IPS-15b (cell line): ENCODE data around the gene RELT.

Experiments
- H3K27me3 ChIP-seq: one replicate; pipeline ENCODE4 v1.6.1; 2013; ENCODE audit warnings: low read length; ENCODE audit not compliant: control insufficient read depth, insufficient read depth
- H3K36me3 ChIP-seq: one replicate; pipeline ENCODE4 v1.6.1; 2013; ENCODE audit warnings: low read length; ENCODE audit not compliant: control insufficient read depth, insufficient read depth
- H3K4me1 ChIP-seq: one replicate; pipeline ENCODE4 v1.6.1; 2013; ENCODE audit warnings: mild to moderate bottlenecking, low read length; ENCODE audit not compliant: control insufficient read depth, insufficient read depth
- H3K4me3 ChIP-seq: one replicate; pipeline ENCODE4 v1.5.1; 2013; ENCODE audit warnings: low read depth, low read length
- H3K9ac ChIP-seq: one replicate; pipeline ENCODE4 v1.6.1; 2013; ENCODE audit warnings: low read depth, mild to moderate bottlenecking, low read length
- H3K9me3 ChIP-seq: one replicate; pipeline ENCODE4 v1.6.1; 2013; ENCODE audit warnings: mild to moderate bottlenecking, low read length; ENCODE audit not compliant: control insufficient read depth, insufficient read depth

RELT gene, protein sequence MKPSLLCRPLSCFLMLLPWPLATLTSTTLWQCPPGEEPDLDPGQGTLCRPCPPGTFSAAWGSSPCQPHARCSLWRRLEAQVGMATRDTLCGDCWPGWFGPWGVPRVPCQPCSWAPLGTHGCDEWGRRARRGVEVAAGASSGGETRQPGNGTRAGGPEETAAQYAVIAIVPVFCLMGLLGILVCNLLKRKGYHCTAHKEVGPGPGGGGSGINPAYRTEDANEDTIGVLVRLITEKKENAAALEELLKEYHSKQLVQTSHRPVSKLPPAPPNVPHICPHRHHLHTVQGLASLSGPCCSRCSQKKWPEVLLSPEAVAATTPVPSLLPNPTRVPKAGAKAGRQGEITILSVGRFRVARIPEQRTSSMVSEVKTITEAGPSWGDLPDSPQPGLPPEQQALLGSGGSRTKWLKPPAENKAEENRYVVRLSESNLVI

DNA sequence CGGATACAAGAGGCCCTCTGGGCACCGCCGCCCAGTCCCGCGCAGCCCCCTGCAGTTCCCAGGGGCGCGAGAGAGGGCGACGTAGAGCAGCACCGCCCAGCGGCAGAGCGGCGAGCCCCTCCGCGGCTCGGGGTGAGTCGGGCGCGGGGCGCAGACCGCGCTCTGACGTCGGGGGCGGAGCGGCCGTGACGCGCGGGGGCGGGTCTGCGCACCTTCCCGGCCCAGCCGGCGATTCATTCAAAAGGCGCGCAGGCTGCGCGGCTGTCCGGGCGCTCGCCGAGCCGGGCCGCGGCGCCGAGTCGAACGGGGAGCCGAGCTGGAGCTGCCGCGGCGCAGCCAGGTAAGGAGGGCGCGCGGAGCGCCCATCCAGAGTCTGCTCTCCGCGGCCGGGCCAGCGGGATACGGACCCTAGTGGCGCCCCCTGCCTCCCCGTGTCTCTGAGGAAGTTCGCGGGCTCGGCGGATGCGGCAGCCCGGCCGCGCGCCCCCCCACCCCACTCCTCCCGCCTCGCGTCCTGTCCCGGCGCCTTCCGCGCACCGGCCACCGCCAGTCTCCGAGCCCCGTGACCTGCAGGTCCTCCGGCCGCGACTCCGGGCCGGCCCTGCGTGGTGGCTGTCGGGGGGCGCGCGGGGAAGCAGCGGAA, at the start of gene RELT:
Gene RELT (plus strand): TSS at position 240 of the 643 bp plus-strand sequence. CDS start 12,738 bp downstream, outside the sequence.
- Histone ChIP-seq H3K27me3 (peaks cover 2% of the 10 kb centered on the region), H3K4me3 (peak within 1 kb of the TSS; percentile 79), H3K4me1 (peaks cover 7% of the 10 kb centered on the region), H3K9ac (peak within 1 kb of the TSS; percentile 70), H3K9me3 (no peaks in the 10 kb centered on the region), H3K36me3 (no peaks in the 10 kb centered on the region)

- H3K9me3 ChIP-seq = no peaks in the 10 kb centered on the region
- no peak overlapping the region for H3K4me3 ChIP-seq
- peaks cover 19% of the 10 kb centered on the region for H3K27me3 ChIP-seq
- no peak overlapping the region for H3K9ac ChIP-seq
- peaks cover 4% of the 10 kb centered on the region for H3K36me3 ChIP-seq
- H3K4me1 ChIP-seq = peaks cover 26% of the 10 kb centered on the region
Measured at GRCh38 chr11:73326929-73327811, 49.0 kb upstream of the RELT start.

GRCh38 chr11:73327812-73328364, 48.3 kb upstream of the RELT start:
- H3K4me3 ChIP-seq = no peak overlapping the region
- peaks cover 4% of the 10 kb centered on the region for H3K36me3 ChIP-seq
- H3K27me3 ChIP-seq = peaks cover 16% of the 10 kb centered on the region
- no peaks in the 10 kb centered on the region for H3K9me3 ChIP-seq
- H3K9ac ChIP-seq = no peak overlapping the region
- peaks cover 24% of the 10 kb centered on the region for H3K4me1 ChIP-seq

- peaks cover 38% of the 10 kb centered on the region for H3K27me3 ChIP-seq
- no peaks in the 10 kb centered on the region for H3K9me3 ChIP-seq
- H3K4me1 ChIP-seq = peaks cover 19% of the 10 kb centered on the region
- H3K9ac ChIP-seq = no peak overlapping the region
- peaks cover 2% of the 10 kb centered on the region for H3K36me3 ChIP-seq
- H3K4me3 ChIP-seq = no peak overlapping the region
Measured at GRCh38 chr11:73330569-73331093, 45.6 kb upstream of the RELT start.

GRCh38 chr11:73331138-73331916, 44.9 kb upstream of the RELT start:
- no peaks in the 10 kb centered on the region for H3K36me3 ChIP-seq
- peaks cover 19% of the 10 kb centered on the region for H3K4me1 ChIP-seq
- H3K9ac ChIP-seq = no peak overlapping the region
- H3K27me3 ChIP-seq = peaks cover 38% of the 10 kb centered on the region
- H3K9me3 ChIP-seq = no peaks in the 10 kb centered on the region
- peak overlapping the region; percentile 18 for H3K4me3 ChIP-seq

- no peak overlapping the region for H3K9ac ChIP-seq
- H3K4me3 ChIP-seq = no peak overlapping the region
- peaks cover 19% of the 10 kb centered on the region for H3K4me1 ChIP-seq
- no peaks in the 10 kb centered on the region for H3K36me3 ChIP-seq
- peaks cover 35% of the 10 kb centered on the region for H3K27me3 ChIP-seq
- H3K9me3 ChIP-seq = no peaks in the 10 kb centered on the region
Measured at GRCh38 chr11:73333173-73333572, 43.0 kb upstream of the RELT start.

DNA sequence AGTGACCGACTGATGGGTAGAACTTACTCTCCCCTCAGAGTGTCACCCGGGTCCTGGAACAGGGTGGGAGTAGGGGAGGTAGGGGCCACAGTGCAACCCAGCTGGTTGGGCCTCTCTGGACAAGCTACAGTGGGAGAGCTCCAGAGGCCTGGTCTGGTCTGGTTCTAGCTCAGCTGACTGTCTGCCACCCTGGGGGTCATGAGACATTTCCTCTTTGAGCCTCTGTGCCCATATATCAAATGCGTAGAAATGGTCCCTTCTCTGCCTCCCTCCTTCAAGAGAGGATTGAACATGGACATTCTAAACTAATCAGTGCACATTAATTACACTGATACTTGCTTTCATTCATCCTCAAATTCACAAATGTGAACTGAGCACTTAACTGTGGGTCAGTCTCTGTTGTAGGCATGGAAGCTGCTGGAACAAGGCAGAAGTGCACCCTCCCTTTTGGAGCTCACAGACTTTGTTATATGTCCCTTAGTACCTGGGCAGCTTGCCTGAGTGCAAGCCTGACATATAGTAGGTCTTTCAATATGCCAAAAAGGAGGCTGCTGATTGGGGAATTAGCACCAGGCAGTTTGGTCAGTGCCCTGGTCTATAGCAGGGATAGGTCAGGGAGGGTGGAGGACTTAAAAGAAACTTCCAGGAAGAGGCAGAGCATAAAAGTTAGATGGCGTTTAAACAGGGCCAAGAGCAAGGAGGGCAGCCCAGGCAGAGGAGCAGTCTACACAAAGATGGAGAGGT, 42.4 kb upstream of the RELT start:
- Histone ChIP-seq H3K9ac (no peak overlapping the region), H3K4me3 (no peak overlapping the region), H3K9me3 (no peaks in the 10 kb centered on the region), H3K27me3 (peaks cover 32% of the 10 kb centered on the region), H3K36me3 (no peaks in the 10 kb centered on the region), H3K4me1 (peaks cover 19% of the 10 kb centered on the region)

GRCh38 chr11:73334384-73335203, 41.6 kb upstream of the RELT start:
- peaks cover 32% of the 10 kb centered on the region for H3K27me3 ChIP-seq
- no peaks in the 10 kb centered on the region for H3K9me3 ChIP-seq
- no peaks in the 10 kb centered on the region for H3K36me3 ChIP-seq
- H3K4me1 ChIP-seq = peaks cover 19% of the 10 kb centered on the region
- H3K9ac ChIP-seq = no peak overlapping the region
- H3K4me3 ChIP-seq = no peak overlapping the region

DNA sequence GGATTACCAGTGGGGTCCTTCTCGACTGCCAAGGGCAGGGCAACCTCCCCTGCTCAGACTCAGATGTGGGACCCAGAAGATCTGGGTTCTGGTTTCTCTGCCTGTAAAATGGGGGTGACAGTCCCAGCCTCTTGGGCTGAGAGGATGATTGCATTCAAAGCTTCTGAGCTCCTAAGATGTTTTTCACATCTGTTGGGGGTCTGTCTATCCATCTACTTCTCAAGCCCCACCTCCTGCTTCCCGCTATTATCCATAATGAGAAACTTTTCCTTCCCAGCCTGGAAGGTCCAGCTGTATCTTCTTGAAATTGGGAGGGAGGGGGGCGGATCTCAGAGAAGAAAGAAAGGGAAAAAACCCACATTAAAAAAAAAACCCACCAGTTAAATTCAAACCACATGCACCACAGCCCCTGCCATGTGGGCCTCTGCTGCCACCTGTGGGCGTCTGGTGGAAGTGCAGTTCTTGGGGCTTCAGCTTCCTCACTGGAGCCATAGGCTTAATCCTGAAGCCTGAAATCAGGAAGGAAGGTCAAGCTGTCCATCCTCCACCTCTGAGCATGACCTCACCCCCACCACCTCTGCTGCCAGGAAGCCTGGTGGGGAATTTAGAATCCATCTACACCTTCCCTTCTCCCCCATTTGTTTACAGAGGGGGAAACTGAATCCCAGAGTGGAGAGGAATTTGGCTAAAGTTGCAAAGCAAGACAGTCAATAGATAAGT, 40.8 kb upstream of the RELT start:
- peaks cover 34% of the 10 kb centered on the region for H3K27me3 ChIP-seq
- no peak overlapping the region for H3K4me3 ChIP-seq
- no peaks in the 10 kb centered on the region for H3K9me3 ChIP-seq
- no peaks in the 10 kb centered on the region for H3K36me3 ChIP-seq
- peaks cover 19% of the 10 kb centered on the region for H3K4me1 ChIP-seq
- no peak overlapping the region for H3K9ac ChIP-seq
